Mucosa of gallbladder (tissue), 1 donor: ENCODE data around the gene GNAI2. TPM values are rescaled to one million over a fixed set of nuclear protein-coding genes. Genes with fewer than 3 reads are reported as not detected.
"Not testable (repeated sequence)": the region's sequence is repeated elsewhere in the genome, so short reads cannot be mapped to it uniquely, and the experiment has no call there.

Experiments
- DNase-seq: peaks from one replicate; pipeline ENCODE4 v3.0.0-alpha.2; 2020; ENCODE audit warnings: low spot score
- total RNA-seq: library from RNA; stranded (reverse); gene quantifications from one replicate; pipeline ENCODE4 v1.2.1, GENCODE V29; 2021
- donor health status: DM: no; HTN: no; CAD: no.

GNAI2 gene
- total RNA-seq, 1 donor from 2014 or later, result 261 TPM

DNA sequence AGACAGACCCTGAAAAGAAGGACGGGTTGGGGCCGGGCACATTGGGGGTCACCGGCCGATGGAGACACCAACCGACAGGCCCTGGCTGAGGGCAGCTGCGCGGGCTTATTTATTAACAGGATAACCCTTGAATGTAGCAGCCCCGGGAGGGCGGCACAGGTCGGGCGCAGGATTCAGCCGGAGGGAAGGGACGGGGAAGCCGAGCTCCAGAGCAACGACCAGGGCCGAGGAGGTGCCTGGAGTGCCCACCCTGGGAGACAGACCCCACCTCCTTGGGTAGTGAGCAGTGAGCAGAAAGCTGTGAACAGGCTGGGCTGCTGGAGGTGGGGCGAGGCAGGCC lies 40.7 kb downstream of the GNAI2 start:
- no peak for DNase-seq

DNA sequence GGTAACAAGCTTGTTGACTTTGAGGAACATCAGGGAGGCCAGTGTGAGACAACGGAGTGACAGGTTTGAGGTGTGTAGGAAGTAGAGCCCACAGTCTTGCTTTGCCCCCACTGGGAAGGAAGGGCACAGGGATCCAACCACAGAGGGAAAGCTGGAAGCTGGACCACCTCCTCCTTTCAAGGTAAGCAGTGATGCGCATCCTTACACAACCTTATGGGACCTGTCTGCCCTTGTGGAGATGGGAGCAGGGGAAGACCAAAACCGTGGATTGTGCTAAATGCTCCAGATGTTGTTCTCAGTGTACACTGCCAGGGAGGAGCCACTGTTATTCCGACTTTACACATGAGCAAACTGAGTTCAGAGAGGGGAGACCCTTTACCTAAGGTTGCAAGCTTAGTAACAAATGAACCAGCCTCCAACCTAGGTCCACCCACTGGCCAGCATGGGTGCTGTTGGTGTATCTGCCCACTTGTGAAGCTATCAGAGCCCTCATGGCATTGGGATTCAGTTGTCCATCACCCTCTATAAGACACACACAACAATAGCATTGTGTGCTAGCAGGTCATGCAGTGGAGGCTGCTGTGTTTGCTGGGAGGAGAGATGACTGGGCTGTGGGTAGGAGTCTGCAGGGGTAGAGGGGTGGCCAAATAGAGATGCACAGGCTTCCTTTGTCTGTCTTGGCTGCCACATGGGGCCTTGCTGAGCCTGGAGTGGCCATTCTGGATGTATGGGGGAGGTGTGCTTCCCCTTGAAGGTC lies 42.3 kb downstream of the GNAI2 start:
- no peak for DNase-seq

DNA sequence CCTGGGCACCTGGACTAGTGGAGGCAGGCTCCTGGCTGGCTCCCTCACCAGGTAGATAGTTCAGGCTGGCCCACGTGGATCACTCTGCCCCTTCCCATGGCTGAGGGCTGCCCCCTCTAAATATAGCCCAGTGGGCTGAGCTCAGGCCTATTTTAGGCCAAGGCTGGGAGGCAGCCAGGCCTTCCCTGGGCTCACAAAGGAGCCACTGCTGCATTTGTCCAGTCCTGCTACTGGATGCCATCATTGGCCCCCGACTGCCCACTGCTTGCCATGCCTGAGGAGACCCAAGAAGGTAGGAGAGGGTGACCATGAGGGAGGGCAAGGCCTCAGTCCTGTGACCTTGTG lies 42.8 kb downstream of the GNAI2 start, which contains the start of gene LSMEM2:
TSS of gene LSMEM2 (plus strand) at position 208 of the 345 bp plus-strand sequence. CDS start at position 235, 27 bp downstream.
- no peak for DNase-seq

DNA sequence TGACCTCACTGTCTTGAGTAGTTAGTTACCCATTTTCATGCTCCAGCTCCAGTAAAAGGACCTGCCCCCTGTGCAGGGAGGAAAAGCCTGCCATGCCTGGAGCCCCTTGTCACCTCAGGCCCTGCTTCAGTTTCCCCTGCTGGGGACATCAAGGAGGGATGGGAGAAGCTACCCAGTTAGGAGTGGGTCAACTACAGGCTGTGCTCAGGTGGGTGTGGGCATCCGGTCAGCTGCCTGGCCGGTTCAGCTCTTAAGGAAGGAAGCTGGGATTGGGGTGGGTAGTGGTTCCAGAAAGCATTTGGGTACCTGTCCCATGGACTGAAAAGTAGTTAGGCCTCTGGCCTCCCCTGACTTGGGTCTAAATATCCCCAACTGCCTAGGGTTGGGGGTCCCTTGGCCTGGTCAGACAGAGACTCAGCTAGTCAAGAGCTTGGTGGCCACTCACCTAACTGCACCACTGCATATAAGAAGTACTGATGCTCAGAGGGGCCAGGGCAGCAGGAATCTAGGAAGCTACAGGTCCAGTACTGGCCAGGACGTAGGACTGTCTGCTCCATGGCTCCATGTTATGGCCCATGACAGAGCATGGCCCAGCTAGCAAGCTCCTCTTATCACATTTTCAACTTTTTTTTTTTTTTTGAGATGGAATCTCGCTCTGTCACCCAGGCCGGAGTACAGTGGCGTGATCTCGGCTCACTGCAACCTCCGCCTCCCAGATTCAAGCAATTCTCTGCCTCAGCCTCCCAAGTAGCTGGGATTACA lies 43.4 kb downstream of the GNAI2 start:
- no peak for DNase-seq

DNA sequence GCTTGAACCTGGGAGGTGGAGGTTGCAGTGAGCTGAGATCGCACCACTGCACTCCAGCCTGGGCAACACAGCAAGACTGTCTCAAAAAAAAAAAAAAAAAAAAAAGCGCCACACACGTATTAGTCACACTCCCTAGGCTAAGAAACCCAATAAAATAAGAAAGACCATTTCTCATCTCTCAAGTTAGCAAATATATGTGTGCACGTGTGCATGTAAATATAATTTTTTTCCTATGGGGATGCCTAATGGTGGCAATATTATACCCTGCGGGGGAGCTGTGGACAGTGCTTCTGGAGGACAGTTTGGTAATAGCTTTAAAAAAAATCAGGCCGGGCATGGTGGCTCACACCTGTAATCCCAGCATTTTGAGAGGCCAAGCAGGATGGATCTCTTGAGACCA lies 48.1 kb downstream of the GNAI2 start:
- not testable (repeated sequence) for DNase-seq

DNA sequence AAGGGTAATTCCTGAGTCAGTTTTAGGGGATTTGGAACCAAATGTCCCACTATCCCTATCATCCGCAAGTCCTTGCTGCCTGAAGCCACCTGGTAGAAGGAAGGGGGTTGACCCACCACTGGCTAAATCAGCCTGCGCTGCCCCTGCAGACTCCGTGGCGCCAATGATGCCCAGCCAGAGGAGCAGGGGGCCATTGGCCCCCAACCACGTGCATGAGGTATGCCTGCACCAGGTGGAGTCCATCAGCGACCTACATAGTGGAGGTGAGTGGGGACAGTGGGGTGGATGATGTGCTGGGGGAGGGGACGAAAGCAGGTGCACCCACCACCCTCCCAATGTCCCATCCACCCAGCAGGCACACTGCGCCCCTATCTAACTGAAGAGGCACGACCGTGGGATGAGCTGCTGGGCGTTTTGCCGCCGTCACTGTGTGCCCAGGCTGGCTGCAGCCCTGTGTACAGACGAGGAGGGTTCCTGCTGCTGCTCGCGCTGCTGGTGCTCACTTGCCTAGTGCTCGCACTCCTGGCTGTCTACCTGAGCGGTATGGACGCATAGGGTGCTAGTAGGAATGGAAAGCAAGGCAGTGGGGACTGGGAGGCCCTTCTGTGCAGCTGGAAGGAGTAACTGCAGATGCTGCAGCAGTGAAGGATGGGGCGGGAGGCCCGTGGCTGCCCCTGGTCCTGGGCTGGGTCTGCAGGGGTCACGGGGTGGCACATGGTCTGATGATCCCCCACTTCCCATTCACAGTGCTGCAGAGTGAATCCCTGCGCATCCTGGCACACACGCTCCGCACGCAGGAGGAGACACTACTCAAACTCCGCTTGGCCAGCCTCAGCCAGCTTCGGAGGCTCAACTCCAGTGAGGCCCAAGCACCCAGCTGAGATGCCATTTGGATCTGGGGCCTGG lies 50.6 kb downstream of the GNAI2 start:
- no peak for DNase-seq

DNA sequence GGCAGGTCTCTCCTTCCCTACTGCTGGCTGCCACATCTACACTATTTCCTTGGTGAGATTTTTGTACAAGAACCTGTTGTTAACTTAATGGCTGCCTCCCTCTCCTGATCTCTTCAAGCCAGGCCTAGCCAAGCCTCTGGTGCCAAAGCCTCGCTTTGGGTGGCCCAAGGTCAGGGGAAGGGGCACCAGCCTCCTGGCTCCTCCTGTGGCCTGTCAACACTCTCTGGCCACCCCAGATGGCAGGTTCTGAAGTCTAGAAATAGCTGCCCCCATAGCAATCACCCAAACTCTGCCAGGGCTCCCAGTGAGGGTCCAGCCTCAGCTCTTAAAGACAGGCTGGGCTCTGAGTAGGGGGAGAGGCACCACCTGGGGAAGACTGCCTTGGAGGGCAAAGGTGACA lies 51.3 kb downstream of the GNAI2 start:
- DNase-seq, result no peak

DNA sequence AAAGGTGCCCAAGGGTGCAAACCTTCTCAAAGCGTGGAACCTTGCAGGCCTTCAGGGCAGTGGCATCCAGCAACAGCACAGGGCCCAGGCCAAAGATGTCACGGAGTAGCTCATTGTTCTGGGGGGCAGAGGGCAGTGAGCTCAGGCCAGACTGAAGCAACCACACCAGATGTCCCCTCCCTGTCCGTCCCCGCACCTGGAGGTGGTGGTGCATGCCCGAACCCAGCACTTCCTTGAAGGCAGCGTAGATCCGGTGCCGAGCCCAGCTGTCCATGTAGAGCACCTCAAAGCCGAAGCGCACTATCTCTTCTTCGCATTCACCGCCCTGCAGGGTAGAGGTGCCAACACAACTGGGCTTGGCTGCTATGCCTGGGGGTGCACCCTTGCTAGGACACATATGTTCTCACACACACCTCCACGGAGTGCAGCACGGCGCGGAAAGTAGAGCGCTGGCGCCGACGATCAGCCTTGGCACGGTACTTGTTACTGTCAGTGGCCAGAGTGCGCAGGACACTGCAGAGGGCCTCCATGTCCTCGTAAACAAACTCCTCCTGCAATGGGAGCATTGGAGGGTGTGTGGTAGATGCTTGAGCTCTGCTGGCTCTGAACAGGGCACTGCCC lies 52.5 kb downstream of the GNAI2 start:
- DNase-seq, result no peak

DNA sequence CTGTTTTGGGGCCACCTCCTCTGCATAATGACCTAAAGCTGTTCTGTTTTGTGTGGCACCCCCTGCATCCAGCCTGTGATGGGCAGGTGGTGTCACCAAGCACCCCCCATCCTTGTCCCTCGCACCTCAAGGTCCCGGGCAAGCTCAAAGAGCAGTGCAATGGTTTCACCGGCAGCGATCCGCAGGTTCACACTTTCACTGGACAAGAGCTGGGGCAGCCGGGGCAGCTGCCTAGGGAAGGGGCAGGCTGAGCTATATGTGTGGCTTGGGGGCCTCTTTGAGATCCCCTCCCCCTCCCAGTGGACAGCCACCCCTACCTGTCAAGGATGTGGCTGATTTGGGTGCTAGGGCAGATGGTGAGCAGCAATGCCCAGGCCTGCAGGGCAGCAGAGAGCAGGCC lies 53.1 kb downstream of the GNAI2 start:
- DNase-seq, result no peak

DNA sequence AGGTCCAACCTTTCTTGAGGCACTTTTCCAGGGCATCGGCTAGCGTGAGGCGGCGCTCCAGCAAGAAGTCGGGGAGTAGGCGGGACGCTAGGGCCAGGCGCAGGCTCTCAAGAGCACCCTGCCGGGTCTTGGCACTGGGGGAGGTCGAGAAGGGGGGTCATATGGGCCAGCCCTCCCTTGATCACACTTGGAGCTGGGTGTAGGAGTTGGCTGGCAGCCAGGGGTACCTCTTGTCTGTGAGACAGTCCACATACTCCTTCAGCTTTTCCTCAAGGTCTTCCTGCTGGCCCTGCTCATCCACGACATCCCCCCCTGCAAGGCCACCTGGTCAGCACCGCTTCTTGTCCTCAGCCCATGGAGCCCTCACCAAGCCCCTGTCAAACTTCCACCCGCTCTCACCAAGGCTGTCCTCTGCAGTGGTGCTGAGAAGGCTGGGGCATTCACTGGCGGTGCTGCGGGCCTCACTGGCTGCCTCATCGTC lies 54.2 kb downstream of the GNAI2 start:
- DNase-seq, result no peak

DNA sequence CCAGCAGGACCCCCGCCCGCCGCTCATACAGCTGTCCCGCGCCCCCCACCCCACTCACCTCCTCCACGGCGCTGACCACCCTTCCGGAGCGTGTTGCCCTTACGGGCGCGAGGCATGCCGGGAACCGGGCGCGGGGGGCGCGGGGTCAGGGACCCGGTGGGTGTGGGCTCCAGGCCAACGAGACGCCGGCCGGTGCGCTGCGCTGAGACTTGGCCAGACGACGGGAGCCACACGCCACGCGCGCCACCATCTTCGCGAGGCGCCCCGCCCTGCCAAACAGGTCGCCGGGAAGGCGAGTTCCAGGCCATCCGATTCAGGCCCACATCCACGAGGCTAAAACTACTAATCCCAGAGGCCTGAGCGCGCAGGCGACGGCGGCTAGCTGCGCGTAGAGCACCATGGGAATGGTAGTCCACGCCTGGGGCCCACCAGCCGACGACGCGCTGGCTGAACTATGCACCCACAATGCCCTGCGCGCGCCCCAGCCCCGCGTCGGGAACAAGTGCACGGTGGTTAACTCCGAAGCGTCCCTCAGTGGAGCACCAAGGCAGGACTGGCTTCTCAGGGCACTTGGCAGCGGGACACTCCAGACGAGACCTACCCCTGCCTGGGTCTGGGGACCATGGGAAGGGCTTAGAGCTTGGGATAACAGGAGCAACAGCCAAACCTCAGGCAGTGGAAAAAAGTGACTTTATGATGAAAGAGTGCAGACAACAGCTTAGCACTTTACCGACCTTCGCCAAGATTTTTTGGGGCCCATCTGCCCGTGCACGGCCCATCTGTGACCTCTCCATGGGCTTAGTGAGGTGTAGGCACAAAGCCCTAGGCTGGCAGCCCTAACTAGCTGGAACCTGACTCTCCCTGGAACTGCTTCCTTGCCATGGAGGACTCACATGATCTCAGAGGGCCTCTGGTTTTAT lies 56.4 kb downstream of the GNAI2 start, which contains the start of gene IFRD2:
TSS of gene IFRD2 (minus strand) at position 271 of the 920 bp plus-strand sequence. CDS start at position 116, 155 bp downstream.
- peak; percentile 99 for DNase-seq

DNA sequence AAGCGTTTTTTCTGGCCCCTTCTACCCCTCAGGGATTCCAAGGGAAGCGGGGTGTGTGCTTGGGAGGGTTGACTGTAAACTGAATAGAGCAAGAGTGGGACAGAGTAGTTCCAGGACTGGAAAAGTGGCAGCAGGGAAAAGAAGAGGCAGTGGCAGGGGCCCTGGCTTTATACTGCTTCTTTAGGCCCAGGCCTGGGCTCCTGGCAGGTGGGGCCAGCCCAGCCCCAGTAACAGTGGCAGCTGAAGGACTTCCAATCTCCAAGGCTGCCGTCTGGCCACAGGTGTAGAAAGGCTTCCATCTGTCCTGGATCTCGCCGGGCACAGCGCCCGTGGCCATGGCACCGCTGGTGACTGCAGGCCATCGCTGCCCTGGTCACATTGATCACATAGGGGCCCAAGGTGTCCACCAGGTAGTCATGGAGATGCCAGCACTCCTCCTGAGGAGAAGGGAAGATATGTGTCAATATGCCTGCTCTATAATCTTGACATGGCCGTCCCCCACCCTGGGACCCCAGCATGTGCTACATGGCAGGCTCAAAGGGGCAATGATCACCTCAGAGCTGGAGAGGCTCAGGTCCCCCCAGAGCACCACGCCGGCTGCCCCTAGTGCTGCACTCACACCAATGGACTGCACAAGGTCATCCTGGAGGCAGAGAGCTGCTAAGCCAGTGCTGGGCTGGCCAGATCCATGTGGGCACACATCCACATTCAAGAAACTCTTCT lies 57.2 kb downstream of the GNAI2 start:
- no peak for DNase-seq

DNA sequence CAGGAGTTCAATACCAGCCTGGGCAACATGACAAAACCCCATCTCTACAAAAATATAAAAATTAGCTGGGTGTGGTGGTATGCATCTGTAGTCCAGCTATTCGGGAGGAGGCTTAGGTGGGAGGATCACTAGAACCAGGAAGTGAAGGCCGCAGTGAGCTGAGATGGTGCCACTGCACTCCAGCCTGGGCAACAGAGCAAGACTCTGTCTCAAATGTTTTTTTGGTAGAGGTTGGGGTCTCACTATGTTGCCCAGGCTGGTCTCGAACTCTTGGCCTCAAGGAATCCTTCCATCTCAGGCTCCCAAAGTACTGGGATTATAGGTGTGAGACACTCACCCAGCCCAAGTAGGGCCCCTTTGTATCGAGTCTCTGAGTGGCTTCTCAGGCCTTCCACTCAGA lies 58.1 kb downstream of the GNAI2 start:
- no peak for DNase-seq

DNA sequence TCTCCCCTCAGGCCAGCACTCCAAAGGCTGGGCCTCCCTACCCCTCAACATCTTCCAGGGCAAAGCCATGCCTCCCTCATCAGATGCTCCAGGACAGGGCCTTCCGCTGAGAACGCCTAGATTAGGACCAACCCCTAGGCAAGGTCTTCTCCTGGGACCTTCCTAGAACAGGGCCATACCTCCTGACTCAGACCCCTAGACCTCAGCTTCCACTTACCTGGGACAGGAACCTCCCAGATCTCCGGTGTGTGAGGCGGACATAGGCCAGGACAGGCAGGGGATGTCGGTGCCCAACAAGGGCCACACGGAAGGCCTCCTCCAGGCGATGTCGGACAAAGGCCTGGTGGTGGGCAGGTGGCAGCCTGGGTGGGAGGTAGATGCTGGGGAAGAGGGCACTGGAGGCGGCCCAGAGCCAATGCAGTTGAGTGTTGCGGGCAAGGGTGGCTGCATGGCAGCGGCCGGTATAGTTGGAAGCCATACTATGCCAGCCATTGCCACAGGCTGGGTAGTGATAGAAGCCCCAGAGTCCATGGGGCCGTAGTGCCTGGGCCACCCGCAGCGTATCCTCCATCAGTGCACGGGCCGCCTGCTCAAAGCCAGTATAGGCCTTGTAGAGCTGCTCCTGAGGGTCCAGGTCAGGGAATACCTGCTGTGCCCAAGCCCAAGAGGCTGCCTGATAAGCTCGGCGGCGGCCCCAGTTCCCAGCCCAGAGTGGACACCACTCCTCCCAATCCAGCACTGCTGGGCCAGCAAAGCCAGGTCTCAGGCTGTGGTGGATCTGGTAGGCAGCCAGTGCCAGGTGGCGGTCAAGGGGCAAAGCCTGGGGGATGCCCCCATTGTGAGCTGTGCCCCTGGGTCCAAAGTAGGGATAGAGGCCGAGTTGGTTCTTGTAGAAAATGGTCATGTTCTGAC lies 58.7 kb downstream of the GNAI2 start:
- no peak for DNase-seq

DNA sequence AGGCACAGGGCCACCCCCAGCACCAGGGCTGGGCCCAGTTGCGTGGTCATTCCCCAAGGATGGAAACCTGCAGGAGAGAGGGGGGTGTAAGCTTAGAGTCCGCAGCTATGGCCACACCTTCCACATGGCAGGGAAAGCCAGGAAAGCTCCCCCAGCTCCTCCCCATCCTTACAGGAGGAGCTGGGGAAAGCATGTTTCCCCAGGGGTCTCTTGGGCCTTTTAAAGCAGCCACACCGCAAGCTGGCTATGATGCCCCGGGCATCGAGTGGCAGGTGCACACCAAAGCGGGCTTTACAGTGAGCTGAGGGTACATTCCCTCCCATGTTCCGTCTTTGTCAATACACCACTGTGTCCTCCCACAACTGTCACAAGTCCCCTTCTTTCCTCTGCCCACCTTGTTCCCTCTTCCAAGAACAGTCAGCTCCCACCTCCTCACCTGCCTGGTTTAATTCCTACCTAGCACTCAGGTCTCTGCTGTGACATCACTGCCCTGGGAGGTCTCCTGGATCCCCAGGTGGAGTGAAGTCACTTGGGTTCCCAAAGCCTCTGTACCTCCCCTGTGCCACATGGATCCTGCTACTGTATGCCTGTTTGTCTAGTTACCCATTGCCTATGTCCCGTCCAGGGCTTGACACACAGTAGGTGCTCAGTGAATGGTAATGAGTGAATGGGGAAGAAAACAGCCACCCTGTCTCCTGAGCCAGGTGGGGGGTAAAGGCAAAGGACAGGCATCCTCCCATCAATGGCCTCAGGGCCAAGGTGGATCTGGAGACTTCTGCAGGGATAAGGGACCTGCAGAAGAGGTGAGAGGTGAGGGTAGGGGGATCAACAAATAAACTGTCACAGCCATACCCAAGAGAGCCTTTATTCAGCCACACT lies 59.8 kb downstream of the GNAI2 start:
- no peak for DNase-seq

DNA sequence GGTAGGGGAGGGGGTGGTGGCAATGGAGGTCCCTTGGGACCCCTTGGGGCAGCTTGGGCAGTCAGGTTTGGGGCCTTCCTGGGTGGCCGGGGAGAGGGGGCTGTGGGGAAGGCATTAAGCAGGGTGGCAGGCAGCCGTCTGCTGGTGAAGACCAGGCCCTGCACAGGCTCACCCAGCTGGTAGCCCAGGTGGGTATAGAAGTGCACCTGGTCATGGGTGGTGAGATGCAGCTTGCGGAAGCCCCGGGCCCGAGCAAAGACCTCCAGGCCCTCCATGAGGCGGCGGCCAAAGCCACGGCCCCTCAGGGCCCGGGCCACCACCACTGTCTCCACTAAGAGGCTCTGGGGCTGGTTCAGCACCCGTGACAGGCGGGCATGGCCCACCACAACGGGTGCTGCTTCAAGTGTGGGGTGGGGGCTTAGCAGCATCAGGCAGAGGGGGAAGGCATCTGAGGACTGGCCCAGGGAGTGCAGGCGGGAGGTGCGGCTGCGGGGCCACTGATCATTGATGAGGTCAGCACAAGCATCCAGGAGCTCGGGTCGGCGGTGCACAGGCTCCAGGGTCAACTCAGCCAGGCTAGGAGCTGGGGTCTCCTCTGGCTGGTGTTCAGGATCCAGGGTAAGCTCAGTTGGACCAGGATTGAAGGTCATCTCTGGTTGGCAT lies 60.8 kb downstream of the GNAI2 start:
- no peak for DNase-seq

DNA sequence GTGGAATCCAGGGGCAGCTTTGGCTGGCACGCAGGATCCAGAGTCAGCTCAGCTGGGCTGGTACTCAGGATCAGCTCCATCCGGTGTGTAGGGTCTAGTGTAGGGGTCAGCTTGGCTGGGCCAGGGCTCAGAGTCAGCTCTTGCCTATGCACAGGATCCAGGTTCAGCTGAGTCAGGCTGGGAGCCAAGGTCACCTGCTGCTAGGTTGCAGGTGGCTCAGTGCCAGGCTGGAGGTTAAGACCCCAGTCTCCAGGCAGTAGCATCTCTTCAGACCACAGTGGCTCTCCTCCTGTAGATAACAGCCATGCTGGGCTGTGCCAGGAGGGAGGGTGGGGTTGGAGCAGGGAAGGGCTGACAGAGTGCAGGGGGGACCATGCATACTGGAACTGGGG lies 61.4 kb downstream of the GNAI2 start:
- no peak for DNase-seq
